NOMO-1 treated with DMSO at 0.1 percent for 48 hours (cell line): ENCODE results near the gene KHDC1.
"Not testable (repeated sequence)": the region's sequence is repeated elsewhere in the genome, so short reads cannot be mapped to it uniquely, and the experiment has no call there.

ENCODE experiments used
- DNase-seq: peaks from one replicate; lab custom pipeline; 2025; ENCODE audit not compliant: unreplicated experiment; lab: John Stamatoyannopoulos, UW

The KHDC1 gene

DNA sequence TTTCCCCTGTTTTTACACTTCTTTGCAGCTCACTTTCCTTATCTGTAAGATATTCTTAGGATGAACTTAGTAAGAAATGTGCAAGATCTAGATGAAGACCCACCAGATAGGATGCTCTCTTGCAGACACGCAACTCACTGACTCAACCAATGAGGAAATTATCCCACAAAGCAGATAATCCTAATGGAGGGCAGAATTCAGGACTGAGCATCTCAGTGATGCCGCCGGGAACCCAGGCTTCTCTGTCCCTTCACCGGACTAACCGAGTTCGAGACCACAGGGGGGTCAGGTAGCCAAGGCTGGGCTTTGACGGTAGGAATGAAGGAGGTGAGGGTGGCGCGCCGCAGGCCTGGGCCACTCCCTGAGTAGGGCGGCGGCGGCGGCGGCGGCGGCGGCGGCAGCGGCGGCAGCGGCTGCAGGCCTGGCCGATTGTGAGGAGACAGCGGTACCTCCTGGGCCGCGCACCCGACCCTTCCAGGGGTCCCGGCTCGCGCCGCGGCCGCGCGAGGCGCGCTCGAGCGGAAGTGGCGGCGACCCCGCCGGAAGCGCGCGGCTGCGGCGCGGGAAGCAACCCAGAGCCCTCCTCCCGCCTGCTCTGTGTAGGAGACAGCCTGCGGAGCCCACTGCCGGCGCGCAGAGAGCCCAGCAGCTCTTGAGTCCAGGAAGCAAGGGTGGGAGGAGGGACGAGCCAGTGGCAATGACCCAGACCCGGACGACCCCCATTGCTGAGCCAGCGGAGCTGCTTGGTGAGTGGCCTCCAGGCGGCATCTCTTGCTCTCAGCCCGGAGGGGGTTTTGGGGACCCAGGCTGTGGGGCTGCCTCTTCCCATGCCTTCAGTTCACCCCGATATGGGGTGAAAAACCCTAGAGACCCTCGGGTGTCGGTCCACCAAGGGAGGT lies at the start of gene KHDC1:
Gene KHDC1 (minus strand): TSS at position 526 of the 899 bp plus-strand sequence. CDS start 20,679 bp downstream, outside the sequence.
- DNase-seq = peak; percentile 44

DNA sequence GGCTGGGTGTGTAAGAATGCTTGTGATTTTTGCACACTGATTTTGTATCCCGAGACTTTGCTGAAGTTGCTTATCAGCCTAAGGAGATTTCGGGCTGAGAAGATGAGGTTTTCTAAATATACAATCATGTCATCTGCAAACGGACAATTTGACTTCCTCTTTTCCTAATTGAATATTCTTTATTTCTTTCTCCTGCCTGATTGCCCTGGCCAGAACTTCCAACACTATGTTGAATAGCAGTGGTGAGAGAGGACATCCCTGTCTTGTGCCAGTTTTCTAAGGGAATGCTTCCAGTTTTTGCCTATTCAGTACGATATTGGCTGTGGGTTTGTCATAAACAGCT lies 47.5 kb upstream of the KHDC1 start:
- not testable (repeated sequence) for DNase-seq

GRCh38 chr6:73309785-73310502 lies 46.9 kb upstream of the KHDC1 start:
- peak; percentile 55 for DNase-seq

DNA sequence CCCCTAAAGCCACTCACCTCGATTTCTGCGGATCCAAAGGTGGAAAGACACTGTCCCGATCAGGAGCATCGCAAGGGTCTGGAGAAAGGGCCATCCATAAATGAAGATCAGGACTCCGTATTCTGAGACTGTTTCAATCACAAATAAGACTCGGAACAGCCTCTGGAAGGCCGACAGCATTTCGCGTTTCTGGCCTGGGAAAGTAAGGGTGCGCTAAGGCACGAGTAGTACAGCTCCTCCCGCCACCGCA lies 46.5 kb upstream of the KHDC1 start:
- DNase-seq = no peak

DNA sequence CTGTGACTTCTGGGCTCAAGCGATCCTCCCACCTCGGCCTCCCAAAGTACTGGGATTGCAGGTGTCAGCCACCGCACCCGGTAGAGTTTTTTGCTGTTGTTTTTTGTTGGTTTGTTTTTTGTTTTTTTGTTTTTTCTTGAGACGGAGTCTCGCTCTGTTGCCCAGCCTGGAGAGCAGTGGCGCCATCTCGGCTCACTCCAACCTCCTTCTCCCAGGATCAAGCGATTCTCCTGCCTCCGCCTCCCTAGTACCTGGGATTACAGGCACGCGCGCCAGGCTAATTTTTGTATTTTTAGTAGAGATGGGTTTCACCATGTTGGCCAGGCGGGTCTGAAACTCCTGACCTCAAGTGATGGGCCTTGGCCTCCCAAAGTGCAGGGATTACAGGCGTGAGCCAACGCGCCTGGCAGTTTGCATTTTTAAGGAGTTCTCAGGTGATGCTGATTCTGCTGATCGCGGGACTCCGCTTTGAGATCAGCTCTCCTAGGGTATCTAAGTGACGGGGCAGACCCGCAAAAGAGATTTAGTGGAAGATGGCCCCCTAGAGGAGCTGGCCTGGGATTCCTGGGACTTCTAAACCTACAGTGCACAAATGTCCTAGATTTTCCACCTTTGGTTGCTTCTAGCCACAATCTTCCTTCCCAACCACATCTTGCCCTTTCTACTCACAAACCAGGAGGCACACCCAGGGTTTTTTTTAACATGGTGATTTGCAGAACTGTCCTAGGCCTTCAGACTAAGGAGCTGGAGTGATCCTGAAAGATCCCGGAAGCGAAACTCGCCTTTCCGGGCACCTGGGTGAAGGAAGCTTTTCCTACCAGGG lies 45.9 kb upstream of the KHDC1 start:
- DNase-seq = peak; percentile 24

DNA sequence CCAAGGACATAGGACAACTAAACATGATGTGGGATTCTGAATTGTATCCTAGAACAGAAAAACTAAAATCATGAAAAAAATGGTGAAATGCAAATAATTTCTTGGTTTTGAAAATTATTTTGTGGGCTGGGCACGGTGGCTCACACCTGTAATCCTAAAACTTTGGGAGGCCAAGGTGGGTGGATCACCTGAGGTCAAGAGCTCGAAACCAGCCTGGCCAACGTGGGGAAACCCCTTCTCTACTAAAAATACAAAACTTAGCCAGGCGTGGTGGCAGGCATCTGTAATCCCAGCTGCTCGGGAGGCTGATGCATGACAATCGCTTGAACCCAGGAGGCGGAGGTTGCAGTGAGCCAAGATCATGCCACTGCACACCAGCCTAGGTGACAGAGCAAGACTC lies 40.8 kb upstream of the KHDC1 start:
- DNase-seq = not testable (repeated sequence)

GRCh38 chr6:73302339-73302738 lies 39.3 kb upstream of the KHDC1 start:
- DNase-seq = no peak

DNA sequence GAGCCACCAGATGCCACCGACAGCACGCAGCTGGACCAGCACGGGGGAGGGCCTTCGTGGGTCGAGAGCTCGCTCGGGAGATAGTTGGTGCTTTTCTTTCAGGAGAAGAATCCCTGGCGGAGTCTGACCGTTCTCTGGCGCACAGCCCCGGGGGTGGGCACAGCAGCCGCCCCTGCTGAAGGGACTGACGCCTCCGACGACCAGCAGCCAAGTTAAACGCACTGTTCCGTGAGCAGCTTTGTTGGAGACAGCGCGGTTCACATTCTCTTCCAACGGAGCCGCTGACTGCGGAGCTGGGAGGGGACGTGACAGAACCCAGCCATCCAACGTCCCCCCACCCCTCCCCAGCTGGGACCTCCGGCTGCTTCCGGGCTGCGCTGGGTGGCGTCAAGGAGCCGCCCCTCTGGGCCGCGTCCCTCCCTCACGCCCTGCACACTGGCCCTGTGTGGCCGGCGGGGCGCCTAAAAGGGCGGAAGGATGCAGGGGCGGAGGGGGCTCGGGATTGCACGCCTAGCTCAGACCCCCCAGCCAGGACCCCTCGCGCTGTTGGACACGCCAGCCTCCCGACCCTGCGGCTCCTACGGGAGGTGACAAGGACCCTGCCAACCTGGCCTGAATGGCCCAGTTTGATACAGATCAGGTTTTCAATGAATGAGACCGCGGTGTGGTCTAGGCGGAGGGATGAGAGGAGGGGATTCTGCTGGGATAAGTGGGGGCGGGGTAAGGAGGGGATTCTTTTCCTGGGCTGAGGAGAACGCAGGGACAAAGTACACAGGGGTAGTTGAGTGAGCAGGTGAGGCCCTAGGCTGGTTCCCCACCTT lies 36.4 kb upstream of the KHDC1 start:
- DNase-seq = no peak

DNA sequence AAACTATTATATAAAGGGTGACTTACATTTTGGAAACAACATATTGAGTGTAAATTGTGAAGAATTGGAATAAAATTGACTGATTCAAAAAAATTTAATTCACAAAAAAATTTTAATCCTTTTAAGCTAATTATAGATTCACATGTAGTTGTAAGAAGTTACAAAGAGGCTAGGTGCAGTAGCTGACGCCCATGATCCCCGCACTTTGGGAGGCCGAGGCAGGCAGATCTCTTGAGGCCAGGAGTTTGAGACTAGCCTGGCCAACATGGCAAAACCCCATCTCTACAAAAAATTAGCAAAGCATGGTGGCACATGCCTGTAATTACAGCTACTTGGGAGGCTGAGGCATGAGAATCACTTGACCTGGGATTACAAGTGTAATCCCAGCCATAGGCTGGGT lies 30.3 kb upstream of the KHDC1 start:
- no peak for DNase-seq

GRCh38 chr6:73290435-73290834 lies 27.4 kb upstream of the KHDC1 start:
- no peak for DNase-seq

DNA sequence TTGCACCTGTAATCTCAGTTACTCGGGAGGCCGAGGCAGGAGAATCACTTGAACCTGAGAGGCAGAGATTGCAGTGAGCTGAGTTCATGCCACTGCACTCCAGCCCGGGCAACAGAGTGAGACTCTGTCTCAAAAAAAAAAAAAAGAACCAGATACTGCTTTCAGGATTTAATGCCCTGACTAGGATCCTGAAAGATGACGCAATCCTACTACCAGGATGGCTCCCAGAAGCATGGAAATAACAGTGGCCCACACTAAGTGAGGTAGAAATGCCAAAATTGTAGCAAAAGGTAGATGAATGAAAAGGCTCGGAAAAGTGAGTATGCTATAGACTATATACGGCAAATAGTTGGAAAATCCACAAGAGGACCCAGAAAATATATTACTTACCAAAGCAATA lies 23.8 kb upstream of the KHDC1 start:
- DNase-seq = no peak

- DNase-seq = peak; percentile 15
Observed at GRCh38 chr6:73285674-73286283, 22.8 kb upstream of the KHDC1 start.

DNA sequence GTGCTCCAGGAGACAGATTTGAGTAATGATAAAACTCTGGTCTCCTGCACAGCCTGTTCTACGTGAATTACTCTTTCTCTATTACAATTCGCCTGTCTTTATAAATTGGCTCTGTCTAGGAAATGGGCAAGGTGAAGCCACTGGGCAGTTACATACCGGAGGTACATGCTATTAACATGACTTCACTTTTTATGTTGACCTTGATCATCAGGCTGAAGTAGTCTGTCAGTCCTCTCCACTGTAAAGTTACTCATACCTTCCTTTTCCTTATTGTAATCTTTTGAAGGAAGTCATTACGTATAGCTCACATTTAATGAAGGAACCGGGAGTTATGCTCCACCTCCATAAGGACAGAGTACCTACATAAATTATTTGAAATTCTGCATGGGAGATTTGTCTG lies 19.9 kb upstream of the KHDC1 start:
- DNase-seq = no peak

DNA sequence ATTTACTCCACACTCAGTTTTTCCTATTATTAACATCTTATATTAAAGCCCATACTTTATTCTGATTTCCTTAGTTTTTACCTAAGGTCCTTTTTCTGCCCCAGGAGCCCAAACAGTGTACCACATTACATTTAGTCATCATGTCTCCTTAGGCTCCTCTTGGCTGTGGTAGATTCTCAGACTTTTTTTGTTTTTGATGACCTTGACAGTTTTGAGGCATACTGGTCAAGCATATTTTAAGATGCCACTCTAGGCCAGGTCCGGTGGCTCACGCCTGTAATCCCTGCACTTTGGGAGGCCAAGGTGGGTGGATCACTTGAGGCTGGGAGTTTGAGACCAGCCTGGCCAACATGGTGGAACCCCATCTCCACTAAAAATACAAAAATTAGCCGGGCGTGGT lies 18.7 kb upstream of the KHDC1 start:
- not testable (repeated sequence) for DNase-seq

DNA sequence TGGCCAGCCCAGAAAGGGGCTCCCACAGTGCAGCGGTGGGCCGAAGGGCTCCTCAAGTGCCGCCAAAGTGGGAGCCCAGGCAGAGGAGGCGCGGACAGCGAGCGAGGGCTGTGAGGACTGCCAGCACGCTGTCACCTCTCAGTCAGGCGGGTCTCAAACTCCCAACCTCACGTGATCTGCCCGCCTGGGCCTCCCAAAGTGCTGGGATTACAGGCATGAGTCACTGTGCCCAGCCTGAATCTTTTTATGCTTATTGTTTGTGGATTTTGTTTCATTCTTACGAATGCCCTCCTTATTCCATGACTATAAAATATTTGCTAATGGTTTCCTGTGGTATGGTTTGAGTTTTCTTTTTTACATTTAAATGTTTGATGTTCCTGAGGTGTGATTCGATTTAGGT lies 6.3 kb upstream of the KHDC1 start:
- not testable (repeated sequence) for DNase-seq

DNA sequence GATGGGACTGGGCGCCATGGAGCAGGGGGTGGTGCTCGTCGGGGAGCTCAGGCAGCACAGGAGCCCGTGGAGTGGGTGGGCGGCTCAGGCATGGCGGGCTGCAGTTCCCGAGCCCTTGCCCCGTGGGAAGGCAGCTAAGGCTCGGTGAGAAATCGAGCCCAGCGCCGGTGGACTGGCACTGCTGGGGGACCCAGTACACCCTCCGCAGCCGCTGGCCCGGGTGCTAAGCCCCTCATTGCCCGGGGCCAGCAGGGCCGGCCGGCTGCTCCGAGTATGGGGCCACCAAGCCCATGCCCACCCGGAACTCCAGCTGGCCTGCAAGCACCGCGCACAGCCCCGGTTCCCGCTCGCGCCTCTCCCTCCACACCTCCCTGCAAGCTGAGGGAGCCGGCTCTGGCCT lies 5.9 kb upstream of the KHDC1 start:
- not testable (repeated sequence) for DNase-seq

DNA sequence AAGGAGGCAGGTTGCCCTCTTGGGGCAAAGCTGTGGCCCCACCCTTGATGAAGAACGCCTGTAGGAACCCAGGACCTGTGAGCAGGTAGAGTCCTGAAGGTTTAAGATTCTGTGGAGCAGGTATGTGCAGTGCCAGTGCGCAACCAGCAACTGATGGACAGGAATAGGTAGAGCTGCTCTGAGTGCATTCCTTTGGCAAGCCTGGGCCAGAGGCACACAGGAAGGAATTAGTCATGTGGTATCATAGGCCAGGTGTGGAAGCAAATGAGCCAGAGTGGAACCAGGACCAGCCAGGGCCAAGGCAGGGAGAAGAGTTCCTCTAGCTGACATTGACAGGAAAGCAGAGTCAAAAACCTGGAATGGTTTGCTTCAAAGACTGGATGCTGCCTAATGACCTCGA lies 1.4 kb upstream of the KHDC1 start:
- DNase-seq = no peak

GRCh38 chr6:73263570-73263909 lies 544 bp upstream of the KHDC1 start:
- DNase-seq = no peak

GRCh38 chr6:73258721-73259120 lies 4.3 kb downstream of the KHDC1 start:
- DNase-seq = no peak

DNA sequence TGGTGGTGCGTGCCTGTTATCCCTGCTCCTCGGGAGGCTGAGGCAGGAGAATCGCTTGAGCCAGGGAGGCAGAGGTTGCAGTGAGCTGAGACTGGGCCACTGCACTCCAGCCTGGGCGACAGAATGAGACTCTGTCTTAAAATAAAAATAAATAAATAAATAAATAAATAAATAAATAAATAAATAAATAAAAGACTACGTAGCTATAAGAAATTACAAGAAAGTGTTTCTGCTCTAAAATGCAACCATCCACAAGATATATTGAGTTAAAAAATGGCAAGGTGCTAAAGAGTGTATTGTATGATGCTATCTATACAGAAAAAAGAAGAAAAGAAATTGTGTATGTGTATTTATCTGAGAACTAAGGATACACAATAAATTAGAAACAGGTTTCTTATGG lies 8.7 kb downstream of the KHDC1 start:
- not testable (repeated sequence) for DNase-seq

DNA sequence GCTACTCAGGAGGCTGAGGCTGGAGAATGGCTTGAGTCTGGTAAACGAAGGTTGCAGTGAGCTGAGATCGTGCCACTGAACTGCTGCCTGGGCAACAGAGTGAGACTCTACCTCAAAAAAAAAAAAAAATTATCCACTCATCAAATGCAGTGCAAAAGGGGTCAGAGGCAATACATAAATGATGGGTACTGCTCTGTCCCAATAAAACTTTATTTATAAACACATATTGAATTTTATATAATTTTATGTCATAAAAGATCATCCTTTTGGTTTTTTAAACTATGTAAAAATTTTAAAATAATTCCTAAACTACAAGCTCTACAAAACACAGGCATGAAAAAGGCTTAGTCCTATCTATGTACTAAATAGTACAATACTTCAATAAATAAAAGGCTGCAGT lies 10.3 kb downstream of the KHDC1 start:
- DNase-seq = no peak
